ENCODE data around the gene FRS2. TPM values are rescaled to one million over a fixed set of nuclear protein-coding genes. Genes with fewer than 3 reads are reported as not detected.

FRS2 gene
- total RNA-seq, 1 experiment from 2014 or later: 25.9 TPM

DNA sequence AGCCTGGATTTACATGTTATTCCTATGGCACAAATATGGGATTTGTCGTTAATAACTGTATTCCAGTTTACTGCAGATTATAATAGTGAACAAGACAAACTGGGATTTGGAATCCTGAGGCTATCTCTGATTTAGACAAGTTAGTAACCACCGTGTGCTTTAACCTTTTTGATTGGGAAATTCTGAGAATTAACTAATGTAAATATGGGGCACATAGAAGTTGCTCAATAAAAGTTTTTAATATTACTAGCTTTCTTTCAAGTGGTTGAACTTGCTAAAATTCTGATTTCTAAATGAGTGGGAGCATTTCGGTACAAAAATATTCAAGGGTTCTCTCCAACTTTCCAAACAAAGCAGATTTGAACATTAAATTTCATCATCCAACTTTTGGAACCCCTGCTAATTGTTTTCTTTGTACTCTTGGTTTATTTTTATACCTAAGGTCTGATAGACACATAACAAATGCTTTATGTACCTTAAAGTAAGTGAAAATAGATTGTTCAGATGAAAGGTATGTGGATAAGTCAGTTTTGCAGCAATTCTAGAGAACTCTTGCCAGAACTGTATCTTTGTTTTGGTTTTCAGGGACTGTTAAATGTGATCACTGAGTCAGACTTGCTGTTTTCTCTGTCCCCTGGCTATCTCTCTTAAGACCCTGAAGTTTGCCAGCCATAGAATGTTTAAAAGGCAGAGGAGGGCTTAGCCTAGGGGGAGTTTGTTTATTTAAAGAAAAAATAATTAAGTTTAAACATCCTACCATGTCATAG is 57.5 kb downstream of the FRS2 start:
- DNase-seq (ENCODE audit: low read depth): peak; percentile 80

GRCh38 chr12:69529021-69529420 is 58.8 kb downstream of the FRS2 start:
- DNase-seq (ENCODE audit: low read depth): no peak

GRCh38 chr12:69533844-69534243 is 63.7 kb downstream of the FRS2 start:
- no peak for DNase-seq (ENCODE audit: low read depth)

DNA sequence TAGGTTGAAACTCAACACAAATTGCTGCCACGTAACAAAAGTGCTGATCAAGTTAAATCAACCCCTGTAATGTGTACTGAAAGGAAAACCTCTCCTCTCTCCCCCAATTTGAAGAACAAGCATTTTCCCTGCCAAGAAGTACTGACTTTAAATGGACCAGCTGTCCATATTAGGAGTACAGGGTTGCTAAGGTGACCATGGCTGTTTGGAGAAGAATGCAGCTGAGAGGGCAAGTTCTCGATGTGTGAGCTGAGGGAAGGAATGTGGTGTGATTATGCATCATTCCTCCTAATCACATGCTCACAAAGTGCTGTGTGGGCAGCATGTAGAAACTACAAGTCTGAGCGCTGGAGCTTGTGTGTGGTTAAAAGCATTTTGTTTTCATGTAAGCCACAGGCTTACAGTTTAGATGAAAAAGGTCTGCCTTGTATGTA is 64.2 kb downstream of the FRS2 start:
- peak; percentile 98 for DNase-seq (ENCODE audit: low read depth)

DNA sequence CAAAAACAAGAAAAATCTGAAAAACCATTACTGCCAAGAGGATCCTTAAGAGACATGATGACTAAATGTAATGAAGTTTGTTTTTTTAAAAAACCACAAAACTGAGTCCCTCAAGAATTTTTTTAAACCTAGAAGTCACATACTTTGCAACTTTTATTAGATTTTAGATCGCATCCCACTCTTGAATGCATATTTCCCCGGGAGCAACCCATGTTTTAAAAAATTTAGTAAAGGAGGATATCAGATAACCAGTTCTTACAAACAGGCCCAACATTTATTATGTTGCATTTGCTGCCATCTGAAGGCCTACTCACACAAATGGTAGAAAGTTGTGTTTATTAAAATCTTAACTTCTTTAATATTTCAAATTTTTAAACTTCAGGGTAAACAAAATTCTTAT is 70.8 kb downstream of the FRS2 start:
- peak; percentile 83 for DNase-seq (ENCODE audit: low read depth)

DNA sequence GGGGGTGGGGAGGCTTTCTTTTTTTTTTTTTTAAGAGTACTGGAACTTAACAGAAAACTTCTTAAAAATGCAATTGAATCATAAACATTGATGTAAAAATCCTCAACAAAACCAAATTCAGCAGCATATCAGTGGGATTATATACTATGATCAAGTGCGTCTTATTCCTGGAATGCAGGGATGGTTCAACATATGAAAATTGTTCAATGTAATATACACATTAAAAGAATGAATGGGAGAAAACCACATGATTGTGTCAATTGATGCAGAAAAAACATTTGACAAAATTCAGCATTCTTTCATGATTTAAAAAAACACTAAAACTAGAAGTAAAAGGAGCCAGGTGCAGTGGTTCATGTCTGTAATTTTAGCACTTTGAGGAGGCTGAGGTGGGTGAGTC is 73.9 kb downstream of the FRS2 start:
- peak; percentile 30 for DNase-seq (ENCODE audit: low read depth)

DNA sequence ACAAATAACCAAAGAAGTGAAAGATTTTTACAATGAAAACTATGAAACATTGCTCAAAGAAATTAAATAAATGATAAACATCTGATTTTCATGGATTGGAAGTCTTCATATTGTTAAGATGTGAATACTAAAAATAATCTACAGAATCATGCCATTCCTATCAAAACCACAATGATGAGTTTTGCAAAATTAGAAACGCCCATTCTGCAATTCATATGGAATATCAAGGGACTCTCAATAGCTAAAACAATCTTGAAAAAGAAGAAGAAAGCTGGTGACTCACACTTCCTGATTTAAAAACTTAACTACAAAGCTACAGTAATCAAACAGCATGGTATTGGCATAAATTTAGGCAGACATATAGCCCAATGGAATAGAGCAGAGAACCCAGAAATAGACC is 74.9 kb downstream of the FRS2 start:
- DNase-seq (ENCODE audit: low read depth): no peak

- no peak for DNase-seq (ENCODE audit: low read depth)
Measured at GRCh38 chr12:69546693-69547438, 76.7 kb downstream of the FRS2 start.

DNA sequence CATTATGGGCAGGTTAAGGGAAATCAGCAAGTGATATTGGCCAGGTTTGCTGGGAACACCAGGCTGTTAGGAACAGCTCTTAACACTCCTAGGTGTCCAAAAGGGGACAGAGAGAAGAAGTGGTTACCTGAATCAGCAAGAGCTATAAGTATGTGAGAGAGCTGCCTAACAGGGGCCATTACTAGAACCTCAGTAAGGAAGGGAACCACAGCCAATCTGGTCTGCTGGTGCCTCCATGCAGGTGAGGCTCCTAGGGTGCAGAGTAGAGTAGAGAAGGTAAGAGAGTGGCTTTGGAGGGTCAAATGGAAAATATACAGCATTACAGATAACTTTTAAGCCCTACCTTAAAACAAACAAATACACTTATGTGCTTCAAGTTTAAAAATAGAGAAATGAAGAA is 78.5 kb downstream of the FRS2 start:
- DNase-seq (ENCODE audit: low read depth): no peak

GRCh38 chr12:69550569-69551350 is 80.6 kb downstream of the FRS2 start:
- DNase-seq (ENCODE audit: low read depth): no peak

DNA sequence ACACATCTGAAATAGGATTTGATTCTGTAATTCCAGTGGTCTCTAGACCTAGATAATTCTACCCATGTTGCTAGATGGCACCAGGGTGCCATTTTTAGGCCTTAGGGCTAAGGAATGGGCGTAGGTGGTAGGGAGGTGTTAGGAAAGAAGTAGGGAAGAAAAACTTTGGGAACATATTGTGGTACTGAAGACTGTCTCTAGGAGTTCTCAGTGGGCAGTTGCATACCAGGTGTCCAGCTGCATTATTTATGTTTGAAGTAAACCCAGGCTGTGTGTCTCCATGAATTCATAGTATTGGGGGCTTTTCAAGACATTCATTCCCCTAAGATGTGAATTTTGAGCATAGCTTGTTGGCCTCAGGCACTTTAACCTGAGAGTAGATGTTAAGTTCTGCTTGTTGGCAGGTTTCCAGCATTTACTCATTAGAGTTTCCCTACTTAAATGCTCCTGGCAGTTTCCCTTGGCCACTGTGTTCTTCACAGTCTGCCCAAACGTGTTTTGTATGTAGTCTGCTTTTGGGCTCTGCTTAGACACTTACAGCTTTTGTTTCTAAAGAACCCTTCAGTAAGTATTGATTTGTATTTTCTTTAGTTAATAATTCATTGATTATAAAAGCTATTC is 83.5 kb downstream of the FRS2 start:
- DNase-seq (ENCODE audit: low read depth): peak; percentile 86

DNA sequence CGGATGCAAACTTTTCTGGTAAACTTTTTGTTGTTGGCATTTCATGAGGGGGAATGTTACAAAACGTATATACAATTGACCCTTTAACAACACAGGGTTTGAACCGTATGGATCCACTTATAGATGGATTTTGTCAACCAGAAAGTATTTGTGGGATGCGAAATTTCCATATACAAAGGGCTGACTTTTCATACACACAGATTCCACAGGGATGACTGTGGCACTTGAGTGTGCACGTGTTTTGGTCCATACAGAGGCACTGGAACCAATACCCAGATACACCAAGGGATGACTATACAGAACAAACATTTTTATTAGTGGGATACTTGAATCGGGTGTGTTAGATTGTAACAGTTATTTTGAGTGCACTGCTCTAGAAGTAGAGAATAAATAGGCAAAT is 85.3 kb downstream of the FRS2 start:
- DNase-seq (ENCODE audit: low read depth): peak; percentile 88

DNA sequence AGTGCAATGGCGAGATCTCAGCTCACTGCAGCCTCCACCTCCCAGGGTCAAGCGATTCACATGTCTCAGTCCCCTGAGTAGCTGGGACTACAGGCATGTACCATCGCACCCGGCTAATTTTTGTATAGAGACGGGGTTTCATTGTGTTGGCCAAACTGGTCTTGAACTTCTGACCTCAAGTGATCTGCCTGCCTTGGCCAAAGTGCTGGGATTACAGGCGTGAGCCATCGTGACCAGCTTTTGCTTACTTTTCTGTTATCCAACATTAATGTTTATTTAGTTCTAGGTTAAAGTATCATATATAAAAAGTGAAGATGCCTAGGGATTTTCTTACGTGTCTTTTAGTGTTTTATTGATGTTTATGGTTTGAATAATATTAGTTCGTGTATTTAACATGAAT is 86.2 kb downstream of the FRS2 start:
- DNase-seq (ENCODE audit: low read depth): no peak

- no peak for DNase-seq (ENCODE audit: low read depth)
Measured at GRCh38 chr12:69563166-69563762, 93.1 kb downstream of the FRS2 start.

DNA sequence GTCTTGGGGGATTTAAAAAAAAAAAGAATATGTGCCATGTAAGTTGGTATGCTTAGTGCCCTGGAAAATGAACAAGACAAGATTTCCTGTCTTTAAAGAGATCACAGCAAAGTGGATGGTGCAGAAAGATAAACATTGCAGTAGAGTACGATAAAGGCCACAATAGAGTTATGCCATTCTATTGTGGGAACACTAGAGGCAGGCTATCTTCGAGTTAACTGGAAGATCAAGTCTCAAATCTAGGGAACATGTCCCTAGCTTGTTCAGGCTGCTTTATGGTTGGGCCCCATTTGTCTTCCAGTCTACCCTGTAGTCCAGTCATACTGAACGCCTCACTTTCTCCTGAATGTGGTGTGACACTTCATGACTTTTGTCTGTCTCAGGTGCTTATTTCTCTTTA is 96.4 kb downstream of the FRS2 start:
- DNase-seq (ENCODE audit: low read depth): no peak

DNA sequence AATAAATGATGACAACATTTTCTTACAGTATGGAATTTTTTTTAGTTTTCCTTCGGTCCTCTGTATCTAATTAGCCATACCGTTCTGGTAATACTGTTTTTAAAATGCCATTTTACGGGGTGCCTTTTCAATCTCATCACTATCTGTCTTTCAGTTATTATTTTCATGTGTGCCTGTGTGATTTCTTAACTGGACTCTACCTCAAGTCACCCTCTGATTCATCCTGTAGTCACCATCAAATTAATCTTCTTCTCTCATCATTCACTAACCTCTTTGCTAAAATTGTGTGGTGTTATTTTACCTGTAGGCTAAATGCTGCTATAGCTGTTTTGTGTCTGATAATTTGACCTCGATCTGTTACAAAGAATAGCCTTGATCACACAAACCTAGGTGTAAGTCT is 99.0 kb downstream of the FRS2 start:
- DNase-seq (ENCODE audit: low read depth): peak; percentile 63

- DNase-seq (ENCODE audit: low read depth): peak; percentile 7
Measured at GRCh38 chr12:69570000-69570516, 99.9 kb downstream of the FRS2 start.

DNA sequence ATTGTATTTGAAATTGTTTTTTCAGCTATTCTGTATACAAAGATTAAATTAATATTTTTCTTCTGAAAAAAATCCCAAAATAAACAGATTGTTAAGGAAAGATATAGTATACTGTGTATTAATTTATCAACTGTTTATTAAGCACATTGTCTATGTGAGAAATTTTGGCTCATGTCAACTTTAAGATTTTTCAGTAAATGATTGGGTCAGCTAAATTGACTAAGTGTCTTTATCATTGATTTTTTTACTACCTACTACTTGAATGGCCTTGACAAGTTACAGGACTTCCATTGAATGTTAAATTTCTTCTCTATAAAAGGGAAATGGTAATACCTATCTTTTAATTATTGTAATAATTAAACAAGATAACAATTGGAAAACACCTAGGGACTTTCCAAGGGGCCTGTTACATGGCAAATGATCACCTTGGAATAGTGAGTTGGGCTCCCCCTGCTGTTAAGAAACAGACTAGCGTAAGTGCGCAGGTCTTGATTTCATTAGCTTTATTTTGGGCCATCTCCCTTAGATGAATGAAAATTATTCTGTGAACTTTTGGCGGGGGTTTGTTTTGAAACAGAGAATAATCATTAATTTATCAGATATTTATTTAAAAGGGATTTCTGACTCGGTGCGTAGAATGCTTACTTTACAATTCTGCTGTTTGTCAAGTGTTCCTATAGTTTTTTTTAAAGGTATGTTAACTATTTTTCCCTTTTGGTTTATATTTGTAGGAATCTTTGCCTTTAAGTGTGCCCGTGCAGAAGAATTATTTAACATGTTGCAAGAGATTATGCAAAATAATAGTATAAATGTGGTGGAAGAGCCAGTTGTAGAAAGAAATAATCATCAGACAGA is 100.6 kb downstream of the FRS2 start:
- DNase-seq (ENCODE audit: low read depth): peak; percentile 52

- no peak for DNase-seq (ENCODE audit: low read depth)
Measured at GRCh38 chr12:69575346-69575745, 105.2 kb downstream of the FRS2 start.

GRCh38 chr12:69578283-69578682 is 108.1 kb downstream of the FRS2 start:
- no peak for DNase-seq (ENCODE audit: low read depth)

Data from M059J (cell line).